ENCODE results near the gene PPP3CA. TPM values are rescaled to one million over a fixed set of nuclear protein-coding genes. Genes with fewer than 3 reads are reported as not detected.

The PPP3CA gene
- total and polyA plus RNA-seq, 2 experiments from 2014 or later: 27.0 to 45.2 TPM

DNA sequence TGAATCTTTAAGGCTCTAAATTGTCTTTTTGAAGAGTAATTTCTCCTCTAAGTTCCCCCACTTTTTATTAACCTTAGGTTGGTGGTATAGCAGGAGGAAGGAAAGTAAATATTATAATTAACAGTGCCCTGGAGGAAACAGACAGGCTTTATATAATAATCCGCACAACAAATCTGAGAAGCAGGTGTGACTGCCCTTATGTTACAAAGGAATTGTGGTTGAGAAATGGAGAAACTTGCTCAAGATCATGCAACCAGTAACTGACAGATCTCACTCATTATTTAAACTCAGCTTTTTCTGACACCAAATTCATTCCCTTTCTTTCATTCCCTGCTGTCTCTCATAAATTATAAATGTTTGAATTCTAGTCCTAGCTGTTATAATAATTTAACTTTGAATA, 282.0 kb downstream of the PPP3CA start:
- no peaks in the 10 kb centered on the region for H3K27me3 ChIP-seq (ENCODE audit: insufficient read depth)
- no peaks in the 10 kb centered on the region for H3K79me2 ChIP-seq (replicated peaks; ENCODE audit: insufficient read depth)
- no peak overlapping the region for H3K4me2 ChIP-seq
- no peak overlapping the region for H3K27ac ChIP-seq (ENCODE audit: low read depth)
- no peak overlapping the region for H2AFZ ChIP-seq
- no peaks in the 10 kb centered on the region for H3K9me2 ChIP-seq (ENCODE audit: insufficient read depth)
- Mint-ChIP-seq H3K4me1 (peaks cover 7% of the 10 kb centered on the region; the same call in 2 of the 3 replicates), H3K9me3 (no peaks in the 10 kb centered on the region), H3K27me3 (ENCODE audit: insufficient read depth, low read depth, poor library complexity) (no peaks in the 10 kb centered on the region), H3K4me3 (no peak overlapping the region), H3K27ac (no peak overlapping the region), H3K36me3 (ENCODE audit: low read depth) (no peaks in the 10 kb centered on the region)
- TF ChIP-seq CTCF (conservative IDR thresholded peaks at IDR 0.05; ENCODE audit: low read depth in 2 of 2) (no peak), ZNF331 (CRISPR knock-in tag; IDR thresholded peaks at IDR 0.05; ENCODE audit: low read depth) (no peak), STAT1 (IDR thresholded peaks at IDR 0.05; ENCODE audit: unreplicated experiment) (no peak), ZNF114 (CRISPR knock-in tag; IDR thresholded peaks at IDR 0.05) (no peak), CREB1 (CRISPR knock-in tag; IDR thresholded peaks at IDR 0.05; ENCODE audit: low read depth) (no peak), EZH2phosphoT487 (IDR thresholded peaks at IDR 0.05; ENCODE audit: unreplicated experiment) (no peak), EZH2 (IDR thresholded peaks at IDR 0.05; ENCODE audit: low read depth, unreplicated experiment) (no peak), JUNB (IDR thresholded peaks at IDR 0.05; ENCODE audit: unreplicated experiment) (no peak), NANOG (IDR thresholded peaks at IDR 0.05; ENCODE audit: borderline replicate concordance) (no peak), REST (IDR thresholded peaks at IDR 0.05; ENCODE audit: unreplicated experiment) (no peak), POLR2AphosphoS5 (IDR thresholded peaks at IDR 0.05; ENCODE audit: low read depth) (no peak)
- TF ChIP-seq, protein P1, sequence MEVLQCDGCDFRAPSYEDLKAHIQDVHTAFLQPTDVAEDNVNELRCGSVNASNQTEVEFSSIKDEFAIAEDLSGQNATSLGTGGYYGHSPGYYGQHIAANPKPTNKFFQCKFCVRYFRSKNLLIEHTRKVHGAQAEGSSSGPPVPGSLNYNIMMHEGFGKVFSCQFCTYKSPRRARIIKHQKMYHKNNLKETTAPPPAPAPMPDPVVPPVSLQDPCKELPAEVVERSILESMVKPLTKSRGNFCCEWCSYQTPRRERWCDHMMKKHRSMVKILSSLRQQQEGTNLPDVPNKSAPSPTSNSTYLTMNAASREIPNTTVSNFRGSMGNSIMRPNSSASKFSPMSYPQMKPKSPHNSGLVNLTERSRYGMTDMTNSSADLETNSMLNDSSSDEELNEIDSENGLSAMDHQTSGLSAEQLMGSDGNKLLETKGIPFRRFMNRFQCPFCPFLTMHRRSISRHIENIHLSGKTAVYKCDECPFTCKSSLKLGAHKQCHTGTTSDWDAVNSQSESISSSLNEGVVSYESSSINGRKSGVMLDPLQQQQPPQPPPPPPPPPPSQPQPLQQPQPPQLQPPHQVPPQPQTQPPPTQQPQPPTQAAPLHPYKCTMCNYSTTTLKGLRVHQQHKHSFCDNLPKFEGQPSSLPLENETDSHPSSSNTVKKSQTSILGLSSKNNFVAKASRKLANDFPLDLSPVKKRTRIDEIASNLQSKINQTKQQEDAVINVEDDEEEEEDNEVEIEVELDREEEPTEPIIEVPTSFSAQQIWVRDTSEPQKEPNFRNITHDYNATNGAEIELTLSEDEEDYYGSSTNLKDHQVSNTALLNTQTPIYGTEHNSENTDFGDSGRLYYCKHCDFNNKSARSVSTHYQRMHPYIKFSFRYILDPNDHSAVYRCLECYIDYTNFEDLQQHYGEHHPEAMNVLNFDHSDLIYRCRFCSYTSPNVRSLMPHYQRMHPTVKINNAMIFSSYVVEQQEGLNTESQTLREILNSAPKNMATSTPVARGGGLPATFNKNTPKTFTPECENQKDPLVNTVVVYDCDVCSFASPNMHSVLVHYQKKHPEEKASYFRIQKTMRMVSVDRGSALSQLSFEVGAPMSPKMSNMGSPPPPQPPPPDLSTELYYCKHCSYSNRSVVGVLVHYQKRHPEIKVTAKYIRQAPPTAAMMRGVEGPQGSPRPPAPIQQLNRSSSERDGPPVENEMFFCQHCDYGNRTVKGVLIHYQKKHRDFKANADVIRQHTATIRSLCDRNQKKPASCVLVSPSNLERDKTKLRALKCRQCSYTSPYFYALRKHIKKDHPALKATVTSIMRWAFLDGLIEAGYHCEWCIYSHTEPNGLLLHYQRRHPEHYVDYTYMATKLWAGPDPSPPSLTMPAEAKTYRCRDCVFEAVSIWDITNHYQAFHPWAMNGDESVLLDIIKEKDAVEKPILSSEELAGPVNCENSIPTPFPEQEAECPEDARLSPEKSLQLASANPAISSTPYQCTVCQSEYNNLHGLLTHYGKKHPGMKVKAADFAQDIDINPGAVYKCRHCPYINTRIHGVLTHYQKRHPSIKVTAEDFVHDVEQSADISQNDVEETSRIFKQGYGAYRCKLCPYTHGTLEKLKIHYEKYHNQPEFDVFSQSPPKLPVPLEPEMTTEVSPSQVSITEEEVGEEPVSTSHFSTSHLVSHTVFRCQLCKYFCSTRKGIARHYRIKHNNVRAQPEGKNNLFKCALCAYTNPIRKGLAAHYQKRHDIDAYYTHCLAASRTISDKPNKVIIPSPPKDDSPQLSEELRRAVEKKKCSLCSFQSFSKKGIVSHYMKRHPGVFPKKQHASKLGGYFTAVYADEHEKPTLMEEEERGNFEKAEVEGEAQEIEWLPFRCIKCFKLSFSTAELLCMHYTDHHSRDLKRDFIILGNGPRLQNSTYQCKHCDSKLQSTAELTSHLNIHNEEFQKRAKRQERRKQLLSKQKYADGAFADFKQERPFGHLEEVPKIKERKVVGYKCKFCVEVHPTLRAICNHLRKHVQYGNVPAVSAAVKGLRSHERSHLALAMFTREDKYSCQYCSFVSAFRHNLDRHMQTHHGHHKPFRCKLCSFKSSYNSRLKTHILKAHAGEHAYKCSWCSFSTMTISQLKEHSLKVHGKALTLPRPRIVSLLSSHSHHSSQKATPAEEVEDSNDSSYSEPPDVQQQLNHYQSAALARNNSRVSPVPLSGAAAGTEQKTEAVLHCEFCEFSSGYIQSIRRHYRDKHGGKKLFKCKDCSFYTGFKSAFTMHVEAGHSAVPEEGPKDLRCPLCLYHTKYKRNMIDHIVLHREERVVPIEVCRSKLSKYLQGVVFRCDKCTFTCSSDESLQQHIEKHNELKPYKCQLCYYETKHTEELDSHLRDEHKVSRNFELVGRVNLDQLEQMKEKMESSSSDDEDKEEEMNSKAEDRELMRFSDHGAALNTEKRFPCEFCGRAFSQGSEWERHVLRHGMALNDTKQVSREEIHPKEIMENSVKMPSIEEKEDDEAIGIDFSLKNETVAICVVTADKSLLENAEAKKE (CRISPR knock-in tag; IDR thresholded peaks at IDR 0.05): no peak
- TF ChIP-seq, protein P2, sequence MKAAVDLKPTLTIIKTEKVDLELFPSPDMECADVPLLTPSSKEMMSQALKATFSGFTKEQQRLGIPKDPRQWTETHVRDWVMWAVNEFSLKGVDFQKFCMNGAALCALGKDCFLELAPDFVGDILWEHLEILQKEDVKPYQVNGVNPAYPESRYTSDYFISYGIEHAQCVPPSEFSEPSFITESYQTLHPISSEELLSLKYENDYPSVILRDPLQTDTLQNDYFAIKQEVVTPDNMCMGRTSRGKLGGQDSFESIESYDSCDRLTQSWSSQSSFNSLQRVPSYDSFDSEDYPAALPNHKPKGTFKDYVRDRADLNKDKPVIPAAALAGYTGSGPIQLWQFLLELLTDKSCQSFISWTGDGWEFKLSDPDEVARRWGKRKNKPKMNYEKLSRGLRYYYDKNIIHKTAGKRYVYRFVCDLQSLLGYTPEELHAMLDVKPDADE (IDR thresholded peaks at IDR 0.05): no peak
- ATAC-seq (no peak), DNase-seq (ENCODE audit: low spot score) (no peak)
- H3K4me1 ChIP-seq (ENCODE audit: insufficient read depth): no peaks in the 10 kb centered on the region
- no peaks in the 10 kb centered on the region for H3F3A ChIP-seq (replicated peaks; ENCODE audit: low read depth)
- no peaks in the 10 kb centered on the region for H4K20me1 ChIP-seq (replicated peaks; ENCODE audit: insufficient read depth)
- H3K36me3 ChIP-seq (ENCODE audit: insufficient read depth): no peaks in the 10 kb centered on the region
- H3K4me3 ChIP-seq: no peak overlapping the region
